Activated CD4-positive, alpha-beta memory T cell treated with anti-CD3 and anti-CD28 coated beads for 36 hours (primary cell): Measurements from ENCODE around the gene MPC1L. TPM values are rescaled to one million over a fixed set of nuclear protein-coding genes. Genes with fewer than 3 reads are reported as not detected.
"Not testable (repeated sequence)": the region's sequence is repeated elsewhere in the genome, so short reads cannot be mapped to it uniquely, and the experiment has no call there.

Experiments used
- CTCF ChIA-PET: fragments of 350-600 bp; sonication (Branson Sonifier 250); formaldehyde crosslinking; loops from one replicate; lab custom pipeline; 2021; ENCODE audit warnings: antibody characterized with exemption, inconsistent platforms; lab: Charles Lee
- POLR2A ChIA-PET: fragments of 350-600 bp; sonication (Branson Sonifier 250); formaldehyde crosslinking; loops from one replicate; lab custom pipeline; 2021; ENCODE audit warnings: antibody characterized with exemption; lab: Charles Lee
- DNase-seq: peaks from one replicate; pipeline ENCODE4 v3.0.0-alpha.2; 2020
- H3K27ac Mint-ChIP-seq: one replicate; pipeline ENCODE4 v1.8.0; 2021; ENCODE audit warnings: mixed read lengths
- H3K27me3 Mint-ChIP-seq: one replicate; pipeline ENCODE4 v1.8.0; 2021; ENCODE audit warnings: mixed read lengths
- H3K36me3 Mint-ChIP-seq: one replicate; pipeline ENCODE4 v1.8.0; 2021; ENCODE audit warnings: mixed read lengths
- H3K4me1 Mint-ChIP-seq: one replicate; pipeline ENCODE4 v1.8.0; 2021; ENCODE audit warnings: low read depth, mixed read lengths
- H3K4me3 Mint-ChIP-seq: one replicate; pipeline ENCODE4 v1.8.0; 2021; ENCODE audit warnings: mild to moderate bottlenecking, mixed read lengths
- H3K9me3 Mint-ChIP-seq: one replicate; pipeline ENCODE4 v1.8.0; 2021; ENCODE audit warnings: mixed read lengths
- intact Hi-C: fragments of 100-400 bp; cut with micrococcal nuclease; formaldehyde crosslinking; loops from one replicate; pipeline ENCODE4 v1.15.1; 2023
- total RNA-seq, 2 experiments: library from RNA; stranded (reverse); gene quantifications; one replicate each; pipeline ENCODE4 v1.2.3, GENCODE V29; 2021

MPC1L gene
- total RNA-seq, 2 experiments from 2014 or later: not detected

GRCh38 chrX:40587623-40588022, 35.6 kb upstream of the MPC1L start:
- POLR2A ChIA-PET, H3K27ac Mint-ChIP-seq, H3K9me3 Mint-ChIP-seq, H3K36me3 Mint-ChIP-seq, H3K27me3 Mint-ChIP-seq, CTCF ChIA-PET, H3K4me3 Mint-ChIP-seq, DNase-seq: not testable (repeated sequence)
- intact Hi-C loops: loop anchor here (10.0 kb wide), 1 partner anchor 497 kb away; the partner anchor contains the start of gene USP9X
- H3K4me1 Mint-ChIP-seq: peaks cover 46% of the 10 kb centered on the region

- not testable (repeated sequence) for H3K27me3 Mint-ChIP-seq, H3K4me3 Mint-ChIP-seq, H3K9me3 Mint-ChIP-seq, H3K36me3 Mint-ChIP-seq
- peak; percentile 47 for DNase-seq
- intact Hi-C loops: loop anchor here (1.0 to 10.0 kb wide), 2 partner anchors 9 to 495 kb away; partner anchors contain the start of genes ATP6AP2 and USP9X
- CTCF ChIA-PET: interaction anchor here (0.6 to 1.8 kb wide), 4 partner anchors 9 to 393 kb away, joined by 3 to 10 read pairs (median 4); partner anchors contain the start of gene ATP6AP2
- Mint-ChIP-seq H3K27ac (peak overlapping the region; percentile 76), H3K4me1 (peaks cover 37% of the 10 kb centered on the region)
- POLR2A ChIA-PET: interaction anchor here (0.5 to 1.0 kb wide), 3 partner anchors 51 to 83 kb away, joined by 3 to 4 read pairs (median 4); no protein-coding TSS in a partner anchor
Observed at GRCh38 chrX:40589616-40590321, 33.5 kb upstream of the MPC1L start.

- H3K9me3 Mint-ChIP-seq: no peaks in the 10 kb centered on the region
- H3K4me1 Mint-ChIP-seq: no peaks in the 10 kb centered on the region
- ChIA-PET CTCF (interaction anchor here (0.8 to 1.6 kb wide), 3 partner anchors 29 to 191 kb away, joined by 3 to 4 read pairs (median 3); no protein-coding TSS in a partner anchor), POLR2A (no interaction called here)
- DNase-seq: no peak
- intact Hi-C loops: no loop called here
- H3K4me3 Mint-ChIP-seq: no peak overlapping the region
- no peak overlapping the region for H3K27ac Mint-ChIP-seq
- H3K27me3 Mint-ChIP-seq: no peaks in the 10 kb centered on the region
- peaks cover 23% of the 10 kb centered on the region for H3K36me3 Mint-ChIP-seq
Observed at GRCh38 chrX:40603446-40603845, 19.8 kb upstream of the MPC1L start.

- Mint-ChIP-seq H3K27ac (no peak overlapping the region), H3K9me3 (no peaks in the 10 kb centered on the region), H3K36me3 (peaks cover 6% of the 10 kb centered on the region), H3K4me1 (no peaks in the 10 kb centered on the region), H3K27me3 (no peaks in the 10 kb centered on the region), H3K4me3 (no peak overlapping the region)
- ChIA-PET CTCF (no interaction called here), POLR2A (no interaction called here)
- DNase-seq: no peak
- intact Hi-C loops: no loop called here
Observed at GRCh38 chrX:40607381-40607780, 15.8 kb upstream of the MPC1L start.

GRCh38 chrX:40612511-40612910, 10.7 kb upstream of the MPC1L start:
- Mint-ChIP-seq H3K36me3 (no peaks in the 10 kb centered on the region), H3K4me1 (no peaks in the 10 kb centered on the region), H3K9me3 (no peaks in the 10 kb centered on the region), H3K27me3 (no peaks in the 10 kb centered on the region), H3K27ac (no peak overlapping the region), H3K4me3 (no peak overlapping the region)
- intact Hi-C loops: no loop called here
- ChIA-PET CTCF (no interaction called here), POLR2A (no interaction called here)
- DNase-seq: no peak

- Mint-ChIP-seq H3K9me3 (no peaks in the 10 kb centered on the region), H3K36me3 (no peaks in the 10 kb centered on the region), H3K27me3 (no peaks in the 10 kb centered on the region), H3K4me3 (no peak overlapping the region), H3K27ac (no peak overlapping the region), H3K4me1 (no peaks in the 10 kb centered on the region)
- ChIA-PET POLR2A (no interaction called here), CTCF (no interaction called here)
- intact Hi-C loops: no loop called here
- DNase-seq: no peak
Observed at GRCh38 chrX:40615976-40616375, 7.3 kb upstream of the MPC1L start.

GRCh38 chrX:40617566-40617965, 5.7 kb upstream of the MPC1L start:
- no peaks in the 10 kb centered on the region for H3K4me1 Mint-ChIP-seq
- no peaks in the 10 kb centered on the region for H3K9me3 Mint-ChIP-seq
- no peak overlapping the region for H3K27ac Mint-ChIP-seq
- ChIA-PET POLR2A (no interaction called here), CTCF (no interaction called here)
- DNase-seq: no peak
- H3K36me3 Mint-ChIP-seq: no peaks in the 10 kb centered on the region
- no peak overlapping the region for H3K4me3 Mint-ChIP-seq
- intact Hi-C loops: no loop called here
- no peaks in the 10 kb centered on the region for H3K27me3 Mint-ChIP-seq

- intact Hi-C loops: no loop called here
- H3K4me1 Mint-ChIP-seq: no peaks in the 10 kb centered on the region
- no peak for DNase-seq
- H3K36me3 Mint-ChIP-seq: no peaks in the 10 kb centered on the region
- H3K27me3 Mint-ChIP-seq: no peaks in the 10 kb centered on the region
- no peak overlapping the region for H3K27ac Mint-ChIP-seq
- ChIA-PET CTCF (no interaction called here), POLR2A (no interaction called here)
- no peaks in the 10 kb centered on the region for H3K9me3 Mint-ChIP-seq
- H3K4me3 Mint-ChIP-seq: no peak overlapping the region
Observed at GRCh38 chrX:40622479-40623138, 619 bp upstream of the MPC1L start.

- Mint-ChIP-seq H3K36me3 (no peaks in the 10 kb centered on the region), H3K27ac (no peak overlapping the region), H3K27me3 (no peaks in the 10 kb centered on the region), H3K4me3 (no peak overlapping the region), H3K4me1 (no peaks in the 10 kb centered on the region), H3K9me3 (no peaks in the 10 kb centered on the region)
- DNase-seq: no peak
- intact Hi-C loops: no loop called here
- POLR2A ChIA-PET: no interaction called here
- CTCF ChIA-PET: no interaction called here
Observed at GRCh38 chrX:40623665-40624064, 437 bp downstream of the MPC1L start.

GRCh38 chrX:40625294-40625693, 2.1 kb downstream of the MPC1L start:
- Mint-ChIP-seq H3K27ac (no peak overlapping the region), H3K9me3 (no peaks in the 10 kb centered on the region), H3K4me1 (no peaks in the 10 kb centered on the region), H3K27me3 (no peaks in the 10 kb centered on the region), H3K36me3 (no peaks in the 10 kb centered on the region), H3K4me3 (no peak overlapping the region)
- no peak for DNase-seq
- intact Hi-C loops: no loop called here
- ChIA-PET POLR2A (no interaction called here), CTCF (no interaction called here)

GRCh38 chrX:40628506-40628905, 5.3 kb downstream of the MPC1L start:
- intact Hi-C loops: no loop called here
- CTCF ChIA-PET: no interaction called here
- H3K4me3 Mint-ChIP-seq: no peak overlapping the region

GRCh38 chrX:40632199-40632598, 9.0 kb downstream of the MPC1L start:
- ChIA-PET POLR2A (no interaction called here), CTCF (no interaction called here)
- H3K9me3 Mint-ChIP-seq: no peaks in the 10 kb centered on the region
- intact Hi-C loops: no loop called here
- peaks cover 10% of the 10 kb centered on the region for H3K4me1 Mint-ChIP-seq
- H3K4me3 Mint-ChIP-seq: no peak overlapping the region
- H3K27me3 Mint-ChIP-seq: no peaks in the 10 kb centered on the region
- peaks cover 23% of the 10 kb centered on the region for H3K36me3 Mint-ChIP-seq
- H3K27ac Mint-ChIP-seq: no peak overlapping the region
- no peak for DNase-seq

More at GRCh38 chrX:40628506-40628905, 5.3 kb downstream of the MPC1L start:
- Mint-ChIP-seq H3K9me3 (no peaks in the 10 kb centered on the region), H3K27me3 (no peaks in the 10 kb centered on the region), H3K36me3 (peaks cover 3% of the 10 kb centered on the region), H3K4me1 (peaks cover 5% of the 10 kb centered on the region), H3K27ac (no peak overlapping the region)
- POLR2A ChIA-PET: no interaction called here
- DNase-seq: no peak
